ENCODE results near the gene MKNK2.

GRCh38 chr19:2099937-2100718 is 49.1 kb upstream of the MKNK2 start:
- no peak for TF ChIP-seq EZH2 (IDR thresholded peaks at IDR 0.05)
- no peak for TF ChIP-seq POLR2AphosphoS5 (IDR thresholded peaks at IDR 0.05; ENCODE audit: borderline replicate concordance, low read depth, low read length)

All from SK-N-MC (cell line).